Body of pancreas (tissue), 4 donors: ENCODE results near the gene IGLL5.

Experiments
- POLR2A ChIP-seq, 3 donors: fragments of 450-650 bp; IDR thresholded peaks; one replicate each; pipeline ENCODE4 v1.6.1; 2016; ENCODE audit warnings: antibody characterized with exemption in 3 of 3, mild to moderate bottlenecking in 2 of 3
- TF ChIP-seq, protein P1 (sequence below), 7 experiments: fragments of 450-650 bp in 4 of 7; fragments of 200-600 bp in 3 of 7; sonication (generic) in 3 of 7; IDR thresholded peaks; one replicate each; pipeline ENCODE4 v1.5.1; 2016 to 2019; ENCODE audit warnings: antibody characterized with exemption in 7 of 7

GRCh38 chr22:22915670-22916035 lies 28.0 kb downstream of the IGLL5 start:
- TF ChIP-seq, protein P1, sequence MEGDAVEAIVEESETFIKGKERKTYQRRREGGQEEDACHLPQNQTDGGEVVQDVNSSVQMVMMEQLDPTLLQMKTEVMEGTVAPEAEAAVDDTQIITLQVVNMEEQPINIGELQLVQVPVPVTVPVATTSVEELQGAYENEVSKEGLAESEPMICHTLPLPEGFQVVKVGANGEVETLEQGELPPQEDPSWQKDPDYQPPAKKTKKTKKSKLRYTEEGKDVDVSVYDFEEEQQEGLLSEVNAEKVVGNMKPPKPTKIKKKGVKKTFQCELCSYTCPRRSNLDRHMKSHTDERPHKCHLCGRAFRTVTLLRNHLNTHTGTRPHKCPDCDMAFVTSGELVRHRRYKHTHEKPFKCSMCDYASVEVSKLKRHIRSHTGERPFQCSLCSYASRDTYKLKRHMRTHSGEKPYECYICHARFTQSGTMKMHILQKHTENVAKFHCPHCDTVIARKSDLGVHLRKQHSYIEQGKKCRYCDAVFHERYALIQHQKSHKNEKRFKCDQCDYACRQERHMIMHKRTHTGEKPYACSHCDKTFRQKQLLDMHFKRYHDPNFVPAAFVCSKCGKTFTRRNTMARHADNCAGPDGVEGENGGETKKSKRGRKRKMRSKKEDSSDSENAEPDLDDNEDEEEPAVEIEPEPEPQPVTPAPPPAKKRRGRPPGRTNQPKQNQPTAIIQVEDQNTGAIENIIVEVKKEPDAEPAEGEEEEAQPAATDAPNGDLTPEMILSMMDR (IDR thresholded peaks at IDR 0.05): no peak
- no peak for TF ChIP-seq POLR2A (IDR thresholded peaks at IDR 0.05)
